Thoracic aorta endothelial cell (primary cell): Measurements from ENCODE around the gene WFDC5. TPM values are rescaled to one million over a fixed set of nuclear protein-coding genes. Genes with fewer than 3 reads are reported as not detected.

ENCODE experiments used
- total RNA-seq: library from RNA; depleted of rRNA; stranded (reverse); fragments of >200 nt; gene quantifications from 2 replicates; pipeline ENCODE4 v1.2.3, GENCODE V29; 2012

WFDC5 gene, protein sequence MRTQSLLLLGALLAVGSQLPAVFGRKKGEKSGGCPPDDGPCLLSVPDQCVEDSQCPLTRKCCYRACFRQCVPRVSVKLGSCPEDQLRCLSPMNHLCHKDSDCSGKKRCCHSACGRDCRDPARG
- not detected in 2 replicates for total RNA-seq

DNA sequence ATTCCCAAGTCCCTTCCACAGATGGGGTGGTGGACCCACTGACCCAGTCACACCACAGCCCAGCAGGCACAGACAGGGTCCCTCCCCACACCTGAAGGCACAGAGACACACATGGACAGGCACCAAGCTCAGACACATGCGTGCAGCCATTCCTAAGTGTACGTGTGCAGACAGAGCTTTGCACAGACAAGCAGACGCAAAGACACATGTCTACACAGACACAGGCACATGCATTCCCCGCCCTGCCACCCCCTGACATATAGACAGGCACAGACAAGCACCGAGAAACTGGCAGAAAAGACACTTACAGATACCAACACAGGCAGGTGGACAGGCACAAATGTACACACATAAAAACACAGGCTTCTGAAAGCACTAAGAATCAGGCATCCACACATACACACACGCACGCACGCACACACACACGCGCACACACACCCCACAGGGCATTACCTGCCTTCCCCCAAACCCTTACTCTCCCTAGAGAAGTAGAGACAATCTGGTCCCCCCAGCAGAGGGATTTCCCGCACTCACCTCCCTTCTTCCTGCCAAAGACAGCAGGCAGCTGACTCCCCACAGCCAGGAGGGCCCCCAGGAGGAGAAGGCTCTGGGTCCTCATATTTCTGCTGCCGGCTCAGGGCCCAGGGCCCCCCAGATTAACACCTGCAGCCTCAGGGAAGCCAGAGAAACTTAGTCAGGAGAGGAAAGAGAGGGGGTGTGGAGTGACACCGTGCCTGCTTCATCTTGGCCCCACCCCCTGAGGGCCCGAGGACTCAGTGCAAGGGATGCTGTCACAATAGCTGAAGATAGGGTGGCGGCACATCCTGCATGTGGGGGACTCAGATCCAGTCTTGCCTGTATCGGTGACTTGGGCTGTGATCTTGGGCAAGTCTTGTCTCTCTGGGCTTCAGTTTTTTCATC lies at the start of gene WFDC5:
WFDC5 (minus strand) TSS at position 710 of the 921 bp plus-strand sequence; CDS start at position 619, 91 bp downstream.

DNA sequence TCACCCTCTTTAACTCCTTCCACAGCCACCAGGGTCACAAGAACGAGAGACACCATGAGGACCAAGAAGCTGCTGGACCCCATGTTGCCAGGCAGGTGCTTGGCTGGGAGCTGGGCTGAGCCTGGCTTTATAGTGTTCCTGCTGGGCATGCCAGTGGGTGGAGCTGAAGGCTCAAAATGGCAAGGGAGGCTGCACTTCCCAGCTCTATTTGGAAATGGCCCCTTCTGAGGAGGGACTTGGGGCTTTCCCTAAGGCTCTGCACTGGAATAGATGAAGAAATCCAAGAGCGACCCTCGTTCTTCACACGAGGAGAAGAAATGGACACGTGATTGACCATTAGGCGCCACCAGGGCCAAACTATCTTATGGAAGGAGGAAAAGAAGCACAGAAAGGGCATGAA lies 9.4 kb upstream of the WFDC5 start, which contains the start of gene WFDC12:
WFDC12 (minus strand) TSS at position 101 of the 400 bp plus-strand sequence; CDS start at position 83, 18 bp downstream.

DNA sequence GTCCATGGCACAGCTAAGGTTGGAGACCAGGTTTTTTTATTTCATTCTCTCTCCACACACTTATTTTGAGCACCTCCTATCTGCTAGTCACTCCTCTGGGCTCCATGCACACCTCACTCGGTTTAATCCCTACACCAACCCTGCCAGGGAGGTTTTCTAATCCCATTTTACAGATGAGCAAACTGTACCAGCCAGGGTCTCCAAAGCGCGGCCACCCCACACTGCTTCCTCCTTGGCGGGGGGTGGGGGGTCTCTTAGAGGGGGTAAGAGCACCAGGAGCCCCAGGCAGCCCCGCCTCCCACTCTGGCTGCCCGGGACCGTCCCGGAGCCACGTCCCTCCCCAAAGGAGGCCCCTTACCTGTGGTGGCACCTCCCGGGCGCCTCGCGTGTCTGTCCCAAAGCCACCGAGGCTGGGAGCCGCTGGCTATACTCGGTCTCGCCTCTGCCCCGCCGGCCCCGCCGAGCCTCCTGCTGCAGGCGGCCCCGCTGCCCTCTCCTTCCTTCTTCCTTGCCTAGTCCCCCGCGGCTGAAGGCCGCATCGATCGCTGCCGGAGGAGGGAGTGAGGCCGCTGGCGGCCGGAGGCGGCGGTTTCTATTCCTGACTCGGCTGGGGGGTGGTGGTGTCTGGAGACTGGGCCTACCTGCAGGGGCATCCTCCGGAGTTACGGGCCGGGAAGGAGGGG lies 14.3 kb downstream of the WFDC5 start, which contains the start of gene KCNS1:
KCNS1 (minus strand) TSS at position 565 of the 683 bp plus-strand sequence. CDS start 1,891 bp downstream, outside the sequence.

Other genes starting within 250 kb of the WFDC5 start
- 223 and 244 TPM in 2 replicates for gene YWHAB, start 229.5 kb downstream of the WFDC5 start, total RNA-seq
- 3.9 and 4.5 TPM in 2 replicates for gene PABPC1L, start 205.1 kb downstream of the WFDC5 start, total RNA-seq
- 35.8 and 48.3 TPM in 2 replicates for gene TOMM34, start 154.8 kb downstream of the WFDC5 start, total RNA-seq
- 37.5 and 48.5 TPM in 2 replicates for gene STK4, start 148.7 kb downstream of the WFDC5 start, total RNA-seq
- 0.13 and 0.29 TPM in 2 replicates for gene KCNS1, start 14.0 kb downstream of the WFDC5 start, total RNA-seq
- not detected in 2 replicates for gene WFDC12, start 9.3 kb upstream of the WFDC5 start, total RNA-seq
- gene PI3, start 59.7 kb upstream of the WFDC5 start, total RNA-seq = not detected in 2 replicates
- gene SEMG1, start 91.9 kb upstream of the WFDC5 start, total RNA-seq = not detected in 2 replicates
- not detected in 2 replicates for gene SEMG2, start 106.2 kb upstream of the WFDC5 start, total RNA-seq
- not detected in 2 replicates for gene SLPI, start 139.4 kb upstream of the WFDC5 start, total RNA-seq
- gene RBPJL, start 191.7 kb upstream of the WFDC5 start, total RNA-seq = not detected in 2 replicates
- gene MATN4, start 193.1 kb upstream of the WFDC5 start, total RNA-seq = not detected in 2 replicates
- 22.7 and 23.0 TPM in 2 replicates for gene SDC4, start 233.2 kb upstream of the WFDC5 start, total RNA-seq
- 19.3 and 22.3 TPM in 2 replicates for gene SYS1, start 248.0 kb upstream of the WFDC5 start, total RNA-seq